SK-N-SH (cell line): Measurements from ENCODE around the gene FOXL2NB. TPM values are rescaled to one million over a fixed set of nuclear protein-coding genes. Genes with fewer than 3 reads are reported as not detected.

Experiments
- CTCF ChIA-PET: fragments of 300-600, 350-600 bp; formaldehyde crosslinking; extraction: SDS; loops from one replicate; lab custom pipeline; 2021; lab: Yijun Ruan, JAX
- POLR2A ChIA-PET: fragments of 350-600 bp; sonication (Branson Sonifier 250); formaldehyde crosslinking; extraction: SDS; loops from one replicate; lab custom pipeline; 2020; ENCODE audit warnings: antibody characterized with exemption, inconsistent platforms; lab: Yijun Ruan, JAX
- DNase-seq: peaks from one replicate; pipeline ENCODE4 v3.0.0; 2012
- H2AFZ ChIP-seq: fragments of 200-600 bp; sonication (generic); 2 replicates; pipeline ENCODE4 v1.8.1; 2016; ENCODE audit warnings: antibody characterized with exemption, mild to moderate bottlenecking, low read depth
- H3F3A ChIP-seq: fragments of 200-600 bp; sonication (generic); replicated peaks from 2 replicates; pipeline ENCODE3; 2016; ENCODE audit warnings: antibody characterized with exemption, mild to moderate bottlenecking; ENCODE audit not compliant: insufficient read depth
- H3K27ac ChIP-seq, 2 experiments: fragments of 200-500 bp in 1 of 2; fragments of 200-600 bp in 1 of 2; sonication (Bioruptor generic) in 1 of 2; sonication (generic), shearing (Covaris generic) in 1 of 2; 2 replicates each; pipeline versions ENCODE4 v1.5.1 to v1.6.1; 2014 to 2016; ENCODE audit warnings: low read depth in 2 of 2, inconsistent platforms in 1 of 2, low read length in 1 of 2, mild to moderate bottlenecking in 1 of 2, mixed read lengths in 1 of 2
- H3K27me3 ChIP-seq: fragments of 200-600 bp; sonication (generic), shearing (Covaris generic); 2 replicates; pipeline ENCODE4 v1.6.1; 2016; ENCODE audit warnings: mixed run types; ENCODE audit not compliant: insufficient read depth
- H3K36me3 ChIP-seq, 2 experiments: fragments of 200-500 bp in 1 of 2; fragments of 200-600 bp in 1 of 2; sonication (Bioruptor generic) in 1 of 2; sonication (generic) in 1 of 2; replicated peaks in 1 of 2; 2 replicates each; pipeline versions ENCODE3 to v1.5.1; 2014 to 2016; ENCODE audit warnings: low read length in 1 of 2, mild to moderate bottlenecking in 1 of 2; ENCODE audit not compliant: insufficient read depth in 2 of 2, control insufficient read depth in 1 of 2
- H3K4me1 ChIP-seq, 2 experiments: fragments of 200-500 bp in 1 of 2; fragments of 200-600 bp in 1 of 2; sonication (Bioruptor generic) in 1 of 2; sonication (generic), shearing (Covaris generic) in 1 of 2; 2 replicates each; pipeline versions ENCODE4 v1.5.1 to v1.6.1; 2014 to 2016; ENCODE audit warnings: low read depth in 1 of 2, low read length in 1 of 2, mixed run types in 1 of 2; ENCODE audit not compliant: insufficient read depth in 2 of 2, control insufficient read depth in 1 of 2
- H3K4me2 ChIP-seq: fragments of 200-600 bp; sonication (generic), shearing (Covaris generic); 2 replicates; pipeline ENCODE4 v1.6.1; 2017; ENCODE audit warnings: mixed run types
- H3K4me3 ChIP-seq, 2 experiments: fragments of 200-500 bp in 1 of 2; fragments of 200-600 bp in 1 of 2; sonication (Bioruptor generic) in 1 of 2; sonication (generic), shearing (Covaris generic) in 1 of 2; 2 replicates each; pipeline versions ENCODE4 v1.5.1 to v1.8.1; 2014 to 2016; ENCODE audit warnings: low read depth in 2 of 2, inconsistent platforms in 1 of 2, low read length in 1 of 2, mild to moderate bottlenecking in 1 of 2, mixed read lengths in 1 of 2, moderate library complexity in 1 of 2
- H3K79me2 ChIP-seq: fragments of 200-600 bp; sonication (generic); 2 replicates; pipeline ENCODE4 v1.8.1; 2017; ENCODE audit warnings: mild to moderate bottlenecking; ENCODE audit not compliant: insufficient read depth
- H3K9ac ChIP-seq: fragments of 200-600 bp; sonication (generic); 2 replicates; pipeline ENCODE4 v1.6.1; 2017; ENCODE audit warnings: mixed run types
- H3K9me2 ChIP-seq: fragments of 200-600 bp; sonication (generic); 2 replicates; pipeline ENCODE4 v1.6.1; 2017; ENCODE audit warnings: mixed run types
- H3K9me3 ChIP-seq: fragments of 200-600 bp; sonication (generic); 2 replicates; pipeline ENCODE4 v1.6.1; 2017; ENCODE audit warnings: mixed run types, mild to moderate bottlenecking, moderate library complexity
- H4K20me1 ChIP-seq: fragments of 200-600 bp; sonication (generic); 2 replicates; pipeline ENCODE4 v1.6.1; 2017; ENCODE audit warnings: mild to moderate bottlenecking, mixed run types; ENCODE audit not compliant: insufficient read depth
- CHD2 ChIP-seq: fragments of 150-350 bp; IDR thresholded peaks from 2 replicates; pipeline ENCODE4 v1.6.1; 2018; ENCODE audit warnings: low read length; ENCODE audit not compliant: partially characterized antibody
- EZH2phosphoT487 ChIP-seq: fragments of 200-600 bp; sonication (generic); IDR thresholded peaks from 2 replicates; pipeline ENCODE4 v1.6.1; 2017; ENCODE audit warnings: low read depth, mixed run types, mild to moderate bottlenecking, antibody characterized with exemption, moderate library complexity, borderline replicate concordance
- FOSL2 ChIP-seq: IDR thresholded peaks from 2 replicates; pipeline ENCODE4 v1.4.0; 2012; ENCODE audit warnings: low read depth, mild to moderate bottlenecking, moderate library complexity, borderline replicate concordance
- FOXJ3 ChIP-seq: sonication (generic); formaldehyde crosslinking; IDR thresholded peaks from 2 replicates; pipeline ENCODE4 v1.5.1; 2020; ENCODE audit warnings: mild to moderate bottlenecking, missing genetic modification reagents
- FOXM1 ChIP-seq: IDR thresholded peaks from 2 replicates; pipeline ENCODE4 v1.4.0; 2012; ENCODE audit warnings: low read depth, mild to moderate bottlenecking
- GABPA ChIP-seq: IDR thresholded peaks from 2 replicates; pipeline ENCODE4 v1.4.0; 2012; ENCODE audit warnings: low read depth, mild to moderate bottlenecking
- JUND ChIP-seq: IDR thresholded peaks from 2 replicates; pipeline ENCODE4 v1.4.0; 2012
- NFIC ChIP-seq: IDR thresholded peaks from 2 replicates; pipeline ENCODE4 v1.4.0; 2012; ENCODE audit warnings: borderline replicate concordance
- PBX3 ChIP-seq: IDR thresholded peaks from 2 replicates; pipeline ENCODE4; 2012
- POLR2AphosphoS5 ChIP-seq: IDR thresholded peaks from 2 replicates; pipeline ENCODE4 v1.6.1; 2012; ENCODE audit warnings: low read depth, low read length
- RFX5 ChIP-seq: IDR thresholded peaks from 2 replicates; pipeline ENCODE4 v1.6.1; 2012; ENCODE audit warnings: mild to moderate bottlenecking, improper control_type of control experiment, low read length
- SMC3 ChIP-seq: IDR thresholded peaks from 2 replicates; pipeline ENCODE4 v1.6.1; 2012; ENCODE audit warnings: low read depth, low read length, improper control_type of control experiment
- TAF1 ChIP-seq: IDR thresholded peaks from 2 replicates; pipeline ENCODE4 v1.6.1; 2012; ENCODE audit warnings: low read depth, mild to moderate bottlenecking, low read length, moderate library complexity, borderline replicate concordance
- TCF12 ChIP-seq: IDR thresholded peaks from 2 replicates; pipeline ENCODE4 v1.4.0; 2012
- TEAD4 ChIP-seq: IDR thresholded peaks from 2 replicates; pipeline ENCODE4 v1.4.0; 2012; ENCODE audit warnings: mild to moderate bottlenecking, borderline replicate concordance; ENCODE audit not compliant: insufficient read depth
- USF1 ChIP-seq: IDR thresholded peaks from 2 replicates; pipeline ENCODE4 v1.4.0; 2012; ENCODE audit warnings: low read depth, borderline replicate concordance
- WGBS: methylation state at CpG from one replicate; pipeline ENCODE4 v1.1.6; 2017; ENCODE audit warnings: low lambda C conversion rate; 5-methylcytosine and 5-hydroxymethylcytosine counted together
- polyA plus RNA-seq, 3 experiments: library from polyadenylated mRNA; depleted of rRNA; stranded (reverse); fragments of >200 nt; gene quantifications; 2 replicates each; pipeline ENCODE4 v1.2.3, GENCODE V29; 2012
- TF ChIP-seq, protein P1 (sequence below): IDR thresholded peaks from 2 replicates; pipeline ENCODE4 v1.6.1; 2012; ENCODE audit warnings: mild to moderate bottlenecking, low read depth, low read length, moderate library complexity
- TF ChIP-seq, protein P2 (sequence below): IDR thresholded peaks from 2 replicates; pipeline ENCODE4 v1.4.0; 2012; ENCODE audit warnings: low read depth

The FOXL2NB gene
- polyA plus RNA-seq, 1 of the 3 experiments (the other 2 are of a cell fraction): not detected

DNA sequence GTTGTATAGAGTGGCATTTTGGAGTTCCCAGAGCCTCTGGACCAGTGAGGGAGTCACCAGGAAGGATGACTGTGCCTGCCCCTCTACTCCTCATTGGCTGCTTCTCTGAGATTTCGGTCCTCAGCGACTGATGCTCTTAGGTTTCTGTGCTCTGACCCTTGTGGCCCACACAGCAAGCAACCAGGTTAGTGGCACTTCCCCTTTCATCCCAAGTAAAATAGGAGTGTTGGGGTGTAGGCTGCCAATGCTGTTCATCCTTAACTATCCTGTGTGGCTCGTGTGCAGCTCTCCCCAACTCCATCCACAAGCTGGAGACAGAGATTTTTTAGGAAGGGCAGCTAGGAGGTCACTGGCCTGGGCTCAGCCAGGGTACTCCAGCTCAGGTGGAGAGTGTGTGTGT is 37.8 kb downstream of the FOXL2NB start:
- ChIA-PET CTCF (interaction anchor here (2.9 kb wide), 1 partner anchor 49 kb away, joined by 9 read pairs; no protein-coding TSS in a partner anchor), POLR2A (no interaction called here)
- H3K9me2 ChIP-seq: no peaks in the 10 kb centered on the region
- no peak overlapping the region for H3K27ac ChIP-seq
- no peak for TF ChIP-seq FOSL2
- TF ChIP-seq TCF12: no peak
- TF ChIP-seq SMC3: no peak
- no peak for TF ChIP-seq FOXJ3 (CRISPR knock-in tag)
- TF ChIP-seq, protein P1, sequence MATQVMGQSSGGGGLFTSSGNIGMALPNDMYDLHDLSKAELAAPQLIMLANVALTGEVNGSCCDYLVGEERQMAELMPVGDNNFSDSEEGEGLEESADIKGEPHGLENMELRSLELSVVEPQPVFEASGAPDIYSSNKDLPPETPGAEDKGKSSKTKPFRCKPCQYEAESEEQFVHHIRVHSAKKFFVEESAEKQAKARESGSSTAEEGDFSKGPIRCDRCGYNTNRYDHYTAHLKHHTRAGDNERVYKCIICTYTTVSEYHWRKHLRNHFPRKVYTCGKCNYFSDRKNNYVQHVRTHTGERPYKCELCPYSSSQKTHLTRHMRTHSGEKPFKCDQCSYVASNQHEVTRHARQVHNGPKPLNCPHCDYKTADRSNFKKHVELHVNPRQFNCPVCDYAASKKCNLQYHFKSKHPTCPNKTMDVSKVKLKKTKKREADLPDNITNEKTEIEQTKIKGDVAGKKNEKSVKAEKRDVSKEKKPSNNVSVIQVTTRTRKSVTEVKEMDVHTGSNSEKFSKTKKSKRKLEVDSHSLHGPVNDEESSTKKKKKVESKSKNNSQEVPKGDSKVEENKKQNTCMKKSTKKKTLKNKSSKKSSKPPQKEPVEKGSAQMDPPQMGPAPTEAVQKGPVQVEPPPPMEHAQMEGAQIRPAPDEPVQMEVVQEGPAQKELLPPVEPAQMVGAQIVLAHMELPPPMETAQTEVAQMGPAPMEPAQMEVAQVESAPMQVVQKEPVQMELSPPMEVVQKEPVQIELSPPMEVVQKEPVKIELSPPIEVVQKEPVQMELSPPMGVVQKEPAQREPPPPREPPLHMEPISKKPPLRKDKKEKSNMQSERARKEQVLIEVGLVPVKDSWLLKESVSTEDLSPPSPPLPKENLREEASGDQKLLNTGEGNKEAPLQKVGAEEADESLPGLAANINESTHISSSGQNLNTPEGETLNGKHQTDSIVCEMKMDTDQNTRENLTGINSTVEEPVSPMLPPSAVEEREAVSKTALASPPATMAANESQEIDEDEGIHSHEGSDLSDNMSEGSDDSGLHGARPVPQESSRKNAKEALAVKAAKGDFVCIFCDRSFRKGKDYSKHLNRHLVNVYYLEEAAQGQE: no peak
- no peak for TF ChIP-seq CHD2
- TF ChIP-seq, protein P2, sequence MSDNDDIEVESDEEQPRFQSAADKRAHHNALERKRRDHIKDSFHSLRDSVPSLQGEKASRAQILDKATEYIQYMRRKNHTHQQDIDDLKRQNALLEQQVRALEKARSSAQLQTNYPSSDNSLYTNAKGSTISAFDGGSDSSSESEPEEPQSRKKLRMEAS: no peak
- TF ChIP-seq TAF1: no peak
- no peak for TF ChIP-seq GABPA
- no peak for TF ChIP-seq RFX5
- TF ChIP-seq FOXM1: no peak
- TF ChIP-seq TEAD4: no peak
- TF ChIP-seq PBX3: no peak
- TF ChIP-seq JUND: no peak
- no peak for TF ChIP-seq POLR2AphosphoS5
- TF ChIP-seq EZH2phosphoT487: no peak
- TF ChIP-seq NFIC: no peak
- TF ChIP-seq USF1: no peak
- no peak overlapping the region for H3K9ac ChIP-seq
- DNase-seq: no peak
- WGBS: 20% methylated on average over 1 of the region's 3 CpGs
- no peaks in the 10 kb centered on the region for H4K20me1 ChIP-seq
- no peak overlapping the region for H3K4me2 ChIP-seq
- no peaks in the 10 kb centered on the region for H3F3A ChIP-seq
- no peaks in the 10 kb centered on the region for H3K79me2 ChIP-seq
- no peaks in the 10 kb centered on the region for H3K4me1 ChIP-seq
- no peak overlapping the region for H3K4me3 ChIP-seq
- no peaks in the 10 kb centered on the region for H3K9me3 ChIP-seq
- H3K36me3 ChIP-seq: no peaks in the 10 kb centered on the region
- no peaks in the 10 kb centered on the region for H3K27me3 ChIP-seq
- H2AFZ ChIP-seq: no peak overlapping the region
